ENCODE data around the gene DPF3. TPM values are rescaled to one million over a fixed set of nuclear protein-coding genes. Genes with fewer than 3 reads are reported as not detected.

DPF3 gene
- total RNA-seq, 6 experiments from 2014 or later, result 4.1 to 6.6 (median 5.4) TPM

GRCh38 chr14:72929316-72930080 lies 35.6 kb upstream of the DPF3 start:
- Mint-ChIP-seq H3K4me3 (no peak overlapping the region), H3K27me3 (ENCODE audit: insufficient read depth) (no peaks in the 10 kb centered on the region; the same call in 1 of the 2 replicates), H3K4me1 (ENCODE audit: low read depth) (peaks cover 14% of the 10 kb centered on the region), H3K27ac (no peak overlapping the region), H3K36me3 (ENCODE audit: low read depth) (peaks cover 5% of the 10 kb centered on the region; the same call in 1 of the 2 replicates), H3K9me3 (no peaks in the 10 kb centered on the region)
- no peak for TF ChIP-seq CTCF (IDR thresholded peaks at IDR 0.05)
- DNase-seq, result no peak

- peaks cover 17% of the 10 kb centered on the region for H3K4me1 Mint-ChIP-seq (ENCODE audit: low read depth)
Measured at GRCh38 chr14:72928872-72929271, 35.0 kb upstream of the DPF3 start.

GRCh38 chr14:72926292-72927028 lies 32.6 kb upstream of the DPF3 start, which contains the start of gene DCAF4:
Gene DCAF4, plus strand, starts transcription at chr14:72926464. Its CDS starts 11,515 bp downstream, at chr14:72937979.
- no peak; the same call in 1 of the 2 replicates for TF ChIP-seq CTCF (IDR thresholded peaks at IDR 0.05)
- DNase-seq, result peak; percentile 99
- H3K4me3 Mint-ChIP-seq, result peak within 1 kb of the TSS; percentile 92
- peaks cover 5% of the 10 kb centered on the region; the same call in 1 of the 2 replicates for H3K36me3 Mint-ChIP-seq (ENCODE audit: low read depth)
- H3K9me3 Mint-ChIP-seq, result no peaks in the 10 kb centered on the region
- peak within 1 kb of the TSS; percentile 89 for H3K27ac Mint-ChIP-seq
- H3K4me1 Mint-ChIP-seq (ENCODE audit: low read depth), result peaks cover 23% of the 10 kb centered on the region
- no peaks in the 10 kb centered on the region; the same call in 1 of the 2 replicates for H3K27me3 Mint-ChIP-seq (ENCODE audit: insufficient read depth)

More at GRCh38 chr14:72928872-72929271, 35.0 kb upstream of the DPF3 start:
- H3K4me3 Mint-ChIP-seq, result no peak overlapping the region
- H3K27ac Mint-ChIP-seq, result no peak overlapping the region
- H3K36me3 Mint-ChIP-seq (ENCODE audit: low read depth), result peaks cover 5% of the 10 kb centered on the region; the same call in 1 of the 2 replicates
- no peak for DNase-seq
- H3K27me3 Mint-ChIP-seq (ENCODE audit: insufficient read depth), result no peaks in the 10 kb centered on the region; the same call in 1 of the 2 replicates
- TF ChIP-seq CTCF (IDR thresholded peaks at IDR 0.05), result no peak
- H3K9me3 Mint-ChIP-seq, result no peaks in the 10 kb centered on the region

- Mint-ChIP-seq H3K4me3 (peak overlapping the region; percentile 92), H3K27me3 (ENCODE audit: insufficient read depth) (no peaks in the 10 kb centered on the region; the same call in 1 of the 2 replicates), H3K9me3 (no peaks in the 10 kb centered on the region), H3K36me3 (ENCODE audit: low read depth) (peaks cover 5% of the 10 kb centered on the region; the same call in 1 of the 2 replicates), H3K27ac (peak overlapping the region; percentile 52; the same call in 1 of the 2 replicates), H3K4me1 (ENCODE audit: low read depth) (peaks cover 29% of the 10 kb centered on the region)
- DNase-seq, result no peak
- no peak for TF ChIP-seq CTCF (IDR thresholded peaks at IDR 0.05)
Measured at GRCh38 chr14:72925815-72926291, 32.0 kb upstream of the DPF3 start.

- Mint-ChIP-seq H3K27me3 (ENCODE audit: insufficient read depth) (no peaks in the 10 kb centered on the region; the same call in 1 of the 2 replicates), H3K9me3 (no peaks in the 10 kb centered on the region), H3K27ac (peak overlapping the region; percentile 52; the same call in 1 of the 2 replicates), H3K4me3 (peak overlapping the region; percentile 92), H3K4me1 (ENCODE audit: low read depth) (peaks cover 30% of the 10 kb centered on the region), H3K36me3 (ENCODE audit: low read depth) (peaks cover 5% of the 10 kb centered on the region; the same call in 1 of the 2 replicates)
- no peak for DNase-seq
- TF ChIP-seq CTCF (IDR thresholded peaks at IDR 0.05), result no peak
Measured at GRCh38 chr14:72925171-72925759, 31.4 kb upstream of the DPF3 start.
